ENCODE results near the gene CYRIA. TPM values are rescaled to one million over a fixed set of nuclear protein-coding genes. Genes with fewer than 3 reads are reported as not detected.

CYRIA gene
- polyA plus RNA-seq, 1 experiment, result not detected

- POLR2A ChIA-PET, result no interaction called here
- TF ChIP-seq, protein P1, sequence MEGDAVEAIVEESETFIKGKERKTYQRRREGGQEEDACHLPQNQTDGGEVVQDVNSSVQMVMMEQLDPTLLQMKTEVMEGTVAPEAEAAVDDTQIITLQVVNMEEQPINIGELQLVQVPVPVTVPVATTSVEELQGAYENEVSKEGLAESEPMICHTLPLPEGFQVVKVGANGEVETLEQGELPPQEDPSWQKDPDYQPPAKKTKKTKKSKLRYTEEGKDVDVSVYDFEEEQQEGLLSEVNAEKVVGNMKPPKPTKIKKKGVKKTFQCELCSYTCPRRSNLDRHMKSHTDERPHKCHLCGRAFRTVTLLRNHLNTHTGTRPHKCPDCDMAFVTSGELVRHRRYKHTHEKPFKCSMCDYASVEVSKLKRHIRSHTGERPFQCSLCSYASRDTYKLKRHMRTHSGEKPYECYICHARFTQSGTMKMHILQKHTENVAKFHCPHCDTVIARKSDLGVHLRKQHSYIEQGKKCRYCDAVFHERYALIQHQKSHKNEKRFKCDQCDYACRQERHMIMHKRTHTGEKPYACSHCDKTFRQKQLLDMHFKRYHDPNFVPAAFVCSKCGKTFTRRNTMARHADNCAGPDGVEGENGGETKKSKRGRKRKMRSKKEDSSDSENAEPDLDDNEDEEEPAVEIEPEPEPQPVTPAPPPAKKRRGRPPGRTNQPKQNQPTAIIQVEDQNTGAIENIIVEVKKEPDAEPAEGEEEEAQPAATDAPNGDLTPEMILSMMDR (IDR thresholded peaks at IDR 0.05; ENCODE audit: insufficient read depth, low read depth, low read length), result no peak
- CTCF ChIA-PET, result no interaction called here
- no peaks in the 10 kb centered on the region for H3K27me3 ChIP-seq (ENCODE audit: control insufficient read depth, insufficient read depth, low read length)
- no peak for DNase-seq (ENCODE audit: low read depth)
- no peaks in the 10 kb centered on the region for H3K36me3 ChIP-seq (ENCODE audit: control insufficient read depth, insufficient read depth, low read length)
- no peak overlapping the region for H3K4me3 ChIP-seq (ENCODE audit: low read depth, low read length)
Measured at GRCh38 chr2:16625759-16626158, 39.9 kb downstream of the CYRIA start.

GRCh38 chr2:16625201-16625729 lies 40.4 kb downstream of the CYRIA start:
- Histone ChIP-seq H3K36me3 (ENCODE audit: control insufficient read depth, insufficient read depth, low read length) (no peaks in the 10 kb centered on the region), H3K4me3 (ENCODE audit: low read depth, low read length) (no peak overlapping the region), H3K27me3 (ENCODE audit: control insufficient read depth, insufficient read depth, low read length) (no peaks in the 10 kb centered on the region)
- TF ChIP-seq, protein P1 (IDR thresholded peaks at IDR 0.05; ENCODE audit: insufficient read depth, low read depth, low read length), result no peak
- CTCF ChIA-PET, result no interaction called here
- POLR2A ChIA-PET, result no interaction called here
- no peak for DNase-seq (ENCODE audit: low read depth)

DNA sequence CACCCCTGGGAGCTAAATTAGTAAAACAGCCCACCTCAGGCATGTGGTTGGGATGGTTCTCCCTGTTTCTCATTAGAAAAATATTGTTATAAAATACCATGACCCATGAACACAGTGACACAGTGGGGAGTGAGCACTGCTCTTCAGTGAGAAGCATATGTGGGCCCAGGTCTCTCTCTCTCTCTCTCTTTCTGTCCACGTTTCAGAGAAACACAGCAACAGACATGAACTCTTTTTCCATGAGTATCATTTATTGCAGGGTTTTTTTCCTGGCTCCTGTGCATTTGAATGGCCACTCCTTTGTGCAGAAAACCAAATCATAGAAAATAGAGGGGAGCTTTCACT lies 41.2 kb downstream of the CYRIA start:
- no peaks in the 10 kb centered on the region for H3K27me3 ChIP-seq (ENCODE audit: control insufficient read depth, insufficient read depth, low read length)
- H3K4me3 ChIP-seq (ENCODE audit: low read depth, low read length), result no peak overlapping the region
- ChIA-PET CTCF (interaction anchor here (3.4 kb wide), 1 partner anchor 16 kb away, joined by 12 read pairs; no protein-coding TSS in a partner anchor), POLR2A (no interaction called here)
- DNase-seq (ENCODE audit: low read depth), result no peak
- no peaks in the 10 kb centered on the region for H3K36me3 ChIP-seq (ENCODE audit: control insufficient read depth, insufficient read depth, low read length)
- TF ChIP-seq, protein P1 (IDR thresholded peaks at IDR 0.05; ENCODE audit: insufficient read depth, low read depth, low read length), result no peak

DNA sequence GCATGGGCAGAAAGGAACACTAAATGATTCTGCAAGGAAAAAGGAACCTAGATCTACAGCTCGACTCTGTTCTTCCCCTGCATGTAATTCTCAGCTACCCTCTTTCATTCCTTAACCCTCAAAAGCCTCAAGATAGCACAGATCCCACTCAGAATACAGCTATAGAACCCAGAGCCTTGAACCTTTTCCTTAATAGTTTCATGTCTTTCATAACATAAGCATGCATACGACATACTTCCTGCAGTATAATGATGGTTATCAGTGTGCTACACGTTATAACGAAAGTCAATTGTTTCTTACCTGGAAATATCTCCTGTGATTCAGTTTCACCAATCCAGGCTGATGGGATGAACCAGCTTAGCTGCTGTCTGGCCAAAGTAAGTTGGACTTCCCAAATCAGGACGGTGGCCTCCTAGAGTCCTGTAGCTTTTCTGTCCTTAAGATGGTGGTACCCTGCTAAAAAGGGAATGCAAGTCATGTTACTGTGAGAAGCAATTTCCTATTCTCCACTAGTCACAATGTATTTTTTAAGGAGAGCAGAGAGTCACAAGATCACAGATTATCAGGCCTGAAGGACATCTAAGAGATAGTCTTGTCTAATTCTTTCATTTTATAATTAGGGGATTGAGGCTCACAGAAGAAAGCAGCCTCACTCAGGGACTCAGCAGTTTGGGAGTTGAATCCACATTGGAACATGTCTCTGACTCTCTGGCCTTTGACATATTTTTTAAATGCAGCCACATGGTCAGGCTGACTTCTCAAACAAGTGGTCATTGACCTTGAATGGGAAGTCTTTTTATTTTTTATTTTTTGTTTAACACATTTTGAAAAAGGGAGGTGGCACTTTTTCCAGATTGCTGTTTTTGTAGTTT lies 41.8 kb downstream of the CYRIA start:
- Histone ChIP-seq H3K27me3 (ENCODE audit: control insufficient read depth, insufficient read depth, low read length) (no peaks in the 10 kb centered on the region), H3K36me3 (ENCODE audit: control insufficient read depth, insufficient read depth, low read length) (no peaks in the 10 kb centered on the region), H3K4me3 (ENCODE audit: low read depth, low read length) (no peak overlapping the region)
- ChIA-PET POLR2A (no interaction called here), CTCF (interaction anchor here (3.4 kb wide), 1 partner anchor 15 kb away, joined by 12 read pairs; no protein-coding TSS in a partner anchor)
- DNase-seq (ENCODE audit: low read depth), result no peak
- TF ChIP-seq, protein P1 (IDR thresholded peaks at IDR 0.05; ENCODE audit: insufficient read depth, low read depth, low read length), result no peak

DNA sequence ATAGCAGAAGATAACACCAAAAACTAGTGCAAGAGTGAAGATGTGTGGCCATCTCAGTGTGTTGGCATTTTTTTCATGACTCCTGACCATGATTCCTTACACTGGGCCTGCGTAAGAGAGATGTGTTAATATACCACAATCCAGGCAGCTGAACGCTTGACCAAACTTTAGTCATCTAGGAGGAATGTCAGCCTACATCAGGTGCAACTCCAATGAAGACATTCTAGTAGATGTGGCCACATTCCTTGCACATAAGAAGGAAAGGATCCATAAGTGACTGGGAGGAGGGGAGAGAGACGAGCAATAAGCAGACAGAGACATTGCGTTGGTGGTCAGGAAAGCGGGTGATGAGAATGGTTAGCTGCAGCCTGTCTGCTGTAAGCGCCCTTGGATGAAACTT lies 42.6 kb downstream of the CYRIA start:
- TF ChIP-seq, protein P1 (IDR thresholded peaks at IDR 0.05; ENCODE audit: insufficient read depth, low read depth, low read length), result no peak
- H3K27me3 ChIP-seq (ENCODE audit: control insufficient read depth, insufficient read depth, low read length), result no peaks in the 10 kb centered on the region
- no peak for DNase-seq (ENCODE audit: low read depth)
- POLR2A ChIA-PET, result no interaction called here
- no peaks in the 10 kb centered on the region for H3K36me3 ChIP-seq (ENCODE audit: control insufficient read depth, insufficient read depth, low read length)
- CTCF ChIA-PET, result interaction anchor here (3.4 kb wide), 1 partner anchor 14 kb away, joined by 12 read pairs; no protein-coding TSS in a partner anchor
- no peak overlapping the region for H3K4me3 ChIP-seq (ENCODE audit: low read depth, low read length)

Measured in BJ (cell line).